Hepatocyte (in vitro differentiated cells): ENCODE data around the gene GULP1. TPM values are rescaled to one million over a fixed set of nuclear protein-coding genes. Genes with fewer than 3 reads are reported as not detected.

ENCODE experiments used
- DNase-seq: peaks from one replicate; pipeline ENCODE4 v3.0.0-alpha.2; 2016; ENCODE audit warnings: low spot score
- H2AFZ ChIP-seq: fragments of 200-600 bp; sonication (generic); 2 replicates; pipeline ENCODE4 v1.6.0; 2016; ENCODE audit warnings: antibody characterized with exemption, mild to moderate bottlenecking
- H3K27ac ChIP-seq: fragments of 200-600 bp; sonication (generic); 2 replicates; pipeline ENCODE4 v1.5.1; 2016; ENCODE audit warnings: mild to moderate bottlenecking
- H3K27me3 ChIP-seq: fragments of 200-600 bp; sonication (generic); 2 replicates; pipeline ENCODE4 v1.6.1; 2016
- H3K36me3 ChIP-seq: fragments of 200-600 bp; sonication (generic); replicated peaks from 2 replicates; pipeline ENCODE4 v1.5.1; 2016; ENCODE audit warnings: low read depth; ENCODE audit not compliant: insufficient read depth
- H3K4me1 ChIP-seq: fragments of 200-600 bp; sonication (generic); 2 replicates; pipeline ENCODE4 v1.5.1; 2016; ENCODE audit warnings: mild to moderate bottlenecking, moderate library complexity; ENCODE audit not compliant: insufficient read depth
- H3K4me2 ChIP-seq: fragments of 200-600 bp; sonication (generic); 2 replicates; pipeline ENCODE4 v1.6.0; 2016
- H3K4me3 ChIP-seq: fragments of 200-600 bp; sonication (generic); 2 replicates; pipeline ENCODE4 v1.5.1; 2016; ENCODE audit warnings: mild to moderate bottlenecking
- H3K79me2 ChIP-seq: fragments of 200-600 bp; sonication (generic); 2 replicates; pipeline ENCODE4 v1.6.0; 2017; ENCODE audit warnings: mild to moderate bottlenecking
- H3K9me2 ChIP-seq: fragments of 200-600 bp; sonication (generic); replicated peaks from 2 replicates; pipeline ENCODE4 v1.6.0; 2017; ENCODE audit warnings: mild to moderate bottlenecking; ENCODE audit not compliant: insufficient read depth
- H3K9me3 ChIP-seq: fragments of 200-600 bp; sonication (generic); 2 replicates; pipeline ENCODE4 v1.5.1; 2016; ENCODE audit warnings: low read depth, mild to moderate bottlenecking
- H4K20me1 ChIP-seq: fragments of 200-600 bp; sonication (generic); 2 replicates; pipeline ENCODE4 v1.6.0; 2016; ENCODE audit warnings: mild to moderate bottlenecking; ENCODE audit not compliant: insufficient read depth, poor library complexity, severe bottlenecking
- EZH2 ChIP-seq: fragments of 200-600 bp; sonication (generic); IDR thresholded peaks from 2 replicates; pipeline ENCODE4 v1.6.1; 2016; ENCODE audit warnings: antibody characterized with exemption, mild to moderate bottlenecking, borderline replicate concordance
- EZH2phosphoT487 ChIP-seq: fragments of 200-600 bp; sonication (generic); IDR thresholded peaks from one replicate; pipeline ENCODE4 v1.6.1; 2018; ENCODE audit warnings: antibody characterized with exemption, mild to moderate bottlenecking, low read depth, moderate library complexity; ENCODE audit not compliant: unreplicated experiment, severe bottlenecking
- WGBS: methylation state at CpG from one replicate; pipeline ENCODE4 v1.1.6; 2016; ENCODE audit warnings: low lambda C conversion rate; ENCODE audit errors: missing lambda C conversion rate; 5-methylcytosine and 5-hydroxymethylcytosine counted together
- polyA plus RNA-seq: library from polyadenylated mRNA; unstranded; fragments of >200 nt; fragmentation: Nextera tagmentation; extraction: Ambion mirVana; gene quantifications from 2 replicates; pipeline ENCODE4 v1.2.1, GENCODE V29; 2016
- total RNA-seq: library from RNA; depleted of rRNA; stranded (reverse); fragments of >200 nt; gene quantifications from 2 replicates; pipeline ENCODE4 v1.2.3, GENCODE V29; 2014
- TF ChIP-seq, protein P1 (sequence below): fragments of 200-600 bp; sonication (generic); IDR thresholded peaks from 2 replicates; pipeline ENCODE4 v1.5.1; 2016; ENCODE audit warnings: antibody characterized with exemption, mild to moderate bottlenecking; ENCODE audit not compliant: poor library complexity

GULP1 gene
- total and polyA plus RNA-seq, 2 experiments from 2014 or later: 55.6 to 135 TPM

DNA sequence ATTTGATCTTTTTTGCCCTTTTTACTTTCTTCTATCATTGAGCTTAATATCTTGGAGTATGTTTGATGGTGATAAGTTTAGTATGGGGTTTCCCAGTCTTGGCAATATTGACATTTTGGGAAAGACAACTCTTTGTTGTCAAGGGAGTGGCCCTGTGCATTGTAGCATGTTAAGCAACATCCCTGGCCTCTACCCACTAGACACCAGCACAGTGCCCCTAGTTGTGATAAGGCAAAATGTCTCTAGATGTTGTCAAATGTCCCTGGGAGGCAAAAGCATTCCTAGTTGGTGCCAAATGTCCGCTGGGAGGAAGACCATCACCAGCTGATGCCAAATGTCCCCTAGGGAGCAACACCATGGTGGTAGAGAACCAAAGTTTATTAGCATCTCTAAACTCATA is 28.2 kb downstream of the GULP1 start:
- no peaks in the 10 kb centered on the region for H3K4me1 ChIP-seq
- H4K20me1 ChIP-seq: no peaks in the 10 kb centered on the region
- no peaks in the 10 kb centered on the region for H3K36me3 ChIP-seq
- DNase-seq: no peak
- no peak overlapping the region for H2AFZ ChIP-seq
- no peak overlapping the region for H3K4me2 ChIP-seq
- no peak overlapping the region for H3K4me3 ChIP-seq
- H3K79me2 ChIP-seq: peaks cover 86% of the 10 kb centered on the region
- H3K9me2 ChIP-seq: no peaks in the 10 kb centered on the region
- no peak for TF ChIP-seq EZH2phosphoT487
- no peak for TF ChIP-seq EZH2
- TF ChIP-seq, protein P1, sequence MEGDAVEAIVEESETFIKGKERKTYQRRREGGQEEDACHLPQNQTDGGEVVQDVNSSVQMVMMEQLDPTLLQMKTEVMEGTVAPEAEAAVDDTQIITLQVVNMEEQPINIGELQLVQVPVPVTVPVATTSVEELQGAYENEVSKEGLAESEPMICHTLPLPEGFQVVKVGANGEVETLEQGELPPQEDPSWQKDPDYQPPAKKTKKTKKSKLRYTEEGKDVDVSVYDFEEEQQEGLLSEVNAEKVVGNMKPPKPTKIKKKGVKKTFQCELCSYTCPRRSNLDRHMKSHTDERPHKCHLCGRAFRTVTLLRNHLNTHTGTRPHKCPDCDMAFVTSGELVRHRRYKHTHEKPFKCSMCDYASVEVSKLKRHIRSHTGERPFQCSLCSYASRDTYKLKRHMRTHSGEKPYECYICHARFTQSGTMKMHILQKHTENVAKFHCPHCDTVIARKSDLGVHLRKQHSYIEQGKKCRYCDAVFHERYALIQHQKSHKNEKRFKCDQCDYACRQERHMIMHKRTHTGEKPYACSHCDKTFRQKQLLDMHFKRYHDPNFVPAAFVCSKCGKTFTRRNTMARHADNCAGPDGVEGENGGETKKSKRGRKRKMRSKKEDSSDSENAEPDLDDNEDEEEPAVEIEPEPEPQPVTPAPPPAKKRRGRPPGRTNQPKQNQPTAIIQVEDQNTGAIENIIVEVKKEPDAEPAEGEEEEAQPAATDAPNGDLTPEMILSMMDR: no peak
- no peaks in the 10 kb centered on the region for H3K9me3 ChIP-seq
- 96% methylated on average over 1 of the region's 1 CpG for WGBS
- H3K27ac ChIP-seq: no peak overlapping the region
- H3K27me3 ChIP-seq: no peaks in the 10 kb centered on the region

DNA sequence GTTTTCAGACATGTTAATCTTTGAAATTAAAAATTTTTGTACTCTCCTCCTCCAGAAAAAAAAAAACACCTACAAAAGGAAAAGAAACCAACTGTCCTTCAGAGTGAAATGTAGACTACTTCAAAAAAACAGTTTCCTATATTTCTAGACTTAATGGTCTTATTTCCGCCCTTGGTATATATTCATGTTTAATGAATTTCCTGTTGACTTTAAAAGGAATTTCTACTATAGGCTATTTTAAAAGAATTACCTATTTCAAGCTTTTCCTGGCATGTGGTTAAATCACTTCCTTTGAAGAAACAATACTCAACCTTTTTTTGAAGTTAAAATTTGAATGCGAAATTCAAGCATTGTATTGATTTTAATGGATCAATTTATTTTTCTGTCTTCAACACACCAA is 29.2 kb downstream of the GULP1 start:
- WGBS: 72% methylated on average over 2 of the region's 2 CpGs
- H3K4me2 ChIP-seq: no peak overlapping the region
- TF ChIP-seq EZH2phosphoT487 (no peak), EZH2 (no peak)
- TF ChIP-seq, protein P1: no peak
- H3K9me2 ChIP-seq: no peaks in the 10 kb centered on the region
- H3K4me3 ChIP-seq: no peak overlapping the region
- no peaks in the 10 kb centered on the region for H3K4me1 ChIP-seq
- no peak overlapping the region for H2AFZ ChIP-seq
- H3K27me3 ChIP-seq: no peaks in the 10 kb centered on the region
- peaks cover 86% of the 10 kb centered on the region for H3K79me2 ChIP-seq
- no peak overlapping the region for H3K27ac ChIP-seq
- no peak for DNase-seq
- no peaks in the 10 kb centered on the region for H3K36me3 ChIP-seq
- H3K9me3 ChIP-seq: no peaks in the 10 kb centered on the region
- H4K20me1 ChIP-seq: no peaks in the 10 kb centered on the region

DNA sequence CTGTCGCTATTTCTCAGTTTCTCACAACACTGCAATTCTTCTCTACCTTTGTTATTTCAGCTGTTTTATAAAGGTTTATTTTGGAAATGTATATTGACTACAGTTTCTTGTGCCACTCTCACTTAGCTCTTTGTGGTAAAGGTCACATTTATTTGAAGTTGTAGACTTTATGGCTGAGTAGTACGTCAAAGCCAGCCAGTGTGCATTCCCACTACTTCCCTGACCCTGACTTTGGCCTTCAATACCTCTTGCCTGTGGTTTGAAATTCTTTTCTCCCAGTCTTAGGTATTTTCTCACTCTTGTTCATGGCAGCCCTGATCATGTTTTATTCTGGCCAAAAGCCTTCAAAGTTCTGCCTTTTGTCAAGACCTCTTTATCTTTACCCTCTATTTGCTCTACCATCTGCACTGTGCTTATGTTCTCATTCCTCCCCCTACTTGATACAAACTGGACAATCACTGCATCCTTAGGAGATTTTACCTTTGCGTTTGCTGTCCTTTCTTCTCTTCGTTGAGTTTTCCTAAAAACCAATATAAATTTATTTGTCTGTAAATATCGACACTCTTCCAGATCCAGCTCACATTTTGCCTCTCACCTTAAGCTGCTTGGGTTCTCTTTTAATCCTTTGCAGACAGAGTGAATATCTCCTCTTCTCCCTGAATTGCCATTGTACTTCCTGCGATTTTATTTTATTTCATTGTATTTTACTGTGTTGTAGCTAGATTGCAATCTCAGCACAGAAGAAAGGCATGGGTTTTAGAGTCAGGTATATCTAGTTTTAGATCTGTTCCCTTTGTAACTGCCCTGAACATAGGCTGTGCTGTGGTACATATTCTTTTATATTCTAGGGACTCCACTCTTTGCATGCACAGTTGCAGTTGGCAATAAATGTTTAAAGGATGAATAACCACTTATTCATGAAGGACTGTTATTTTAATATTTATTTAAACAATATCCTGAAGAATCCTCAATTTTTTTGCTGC is 31.2 kb downstream of the GULP1 start:
- H2AFZ ChIP-seq: no peak overlapping the region

More for the DNA sequence above, 31.2 kb downstream of the GULP1 start:
- Histone ChIP-seq H3K27me3 (no peaks in the 10 kb centered on the region), H3K36me3 (no peaks in the 10 kb centered on the region), H4K20me1 (peaks cover 6% of the 10 kb centered on the region), H3K4me3 (no peak overlapping the region), H3K9me3 (no peaks in the 10 kb centered on the region), H3K9me2 (no peaks in the 10 kb centered on the region), H3K4me1 (peaks cover 9% of the 10 kb centered on the region), H3K27ac (peak overlapping the region; percentile 1), H3K4me2 (no peak overlapping the region), H3K79me2 (peaks cover 78% of the 10 kb centered on the region)
- DNase-seq: peak; percentile 26
- TF ChIP-seq, protein P1: no peak
- TF ChIP-seq EZH2: no peak
- no peak for TF ChIP-seq EZH2phosphoT487
- 56% methylated on average over 6 of the region's 6 CpGs for WGBS
